ENCODE measurements around the gene CARS1. TPM values are rescaled to one million over a fixed set of nuclear protein-coding genes. Genes with fewer than 3 reads are reported as not detected.

The CARS1 gene
- total and polyA plus RNA-seq, 2 of the 8 experiments (the other 6 are each of a cell fraction or from before 2014, with no cell fraction given): 44.1 to 100 TPM

GRCh38 chr11:3018596-3018995 is 38.6 kb downstream of the CARS1 start:
- Histone ChIP-seq H3K36me3 (ENCODE audit: control insufficient read depth in 2 of 4, insufficient read depth in 4 of 4, low read length in 3 of 4) (peaks cover 33 to 62% (median 48%) of the 10 kb centered on the region in 4 experiments), H3K56ac (replicated peaks; ENCODE audit: insufficient read length, low read depth, low read length) (no peak overlapping the region), H3K4me3 (ENCODE audit: extremely low read depth in 1 of 4, insufficient read depth in 2 of 4, low read depth in 3 of 4, low read length in 4 of 4) (no peak overlapping the region), H3K4me2 (ENCODE audit: insufficient read depth in 1 of 2, low read depth in 2 of 2, low read length in 2 of 2) (no peak overlapping the region), H2AFZ (ENCODE audit: low read length) (no peak overlapping the region), H3K27me3 (replicated peaks in 1 of 4; ENCODE audit: control insufficient read depth in 3 of 4, extremely low read depth in 1 of 4, insufficient read depth in 3 of 4, low read length in 3 of 4) (no peaks in the 10 kb centered on the region), H2BK15ac (ENCODE audit: low read length) (no peak overlapping the region), H2BK120ac (replicated peaks; ENCODE audit: low read depth, low read length) (no peak overlapping the region), H2BK12ac (ENCODE audit: low read depth, low read length) (no peak overlapping the region), H3K9me3 (ENCODE audit: insufficient read depth in 2 of 2, low read depth in 1 of 2, low read length in 1 of 2) (no peaks in the 10 kb centered on the region), H3K23ac (ENCODE audit: insufficient read length) (no peak overlapping the region), H3K79me2 (ENCODE audit: control insufficient read depth in 1 of 2, insufficient read depth in 2 of 2, low read length in 2 of 2) (no peaks in the 10 kb centered on the region), H4K20me1 (replicated peaks in 1 of 2; ENCODE audit: control insufficient read depth in 1 of 2, insufficient read depth in 2 of 2, low read length in 2 of 2) (peaks cover 2 to 20% of the 10 kb centered on the region in 2 experiments), H2BK20ac (ENCODE audit: low read length) (no peak overlapping the region), H4K91ac (replicated peaks; ENCODE audit: insufficient read length, low read length) (no peak overlapping the region), H3K18ac (ENCODE audit: extremely low read depth, low read length) (no peak overlapping the region), H3K27ac (ENCODE audit: low read depth, low read length) (no peak overlapping the region), H3K4me1 (replicated peaks in 1 of 4; ENCODE audit: control insufficient read depth in 3 of 4, insufficient read depth in 4 of 4, low read length in 3 of 4) (no peaks in the 10 kb centered on the region), H3K79me1 (ENCODE audit: low read depth, low read length) (no peaks in the 10 kb centered on the region), H4K5ac (ENCODE audit: insufficient read length, low read depth, low read length) (no peak overlapping the region), H3K4ac (replicated peaks; ENCODE audit: insufficient read length, low read depth, low read length) (no peak overlapping the region), H3K23me2 (ENCODE audit: low read depth, low read length) (no peaks in the 10 kb centered on the region), H2BK5ac (ENCODE audit: low read depth, low read length) (no peak overlapping the region), H2AK5ac (ENCODE audit: low read depth, low read length) (no peak overlapping the region), H3K9ac (replicated peaks in 1 of 4; ENCODE audit: extremely low read depth in 1 of 4, low read depth in 3 of 4, low read length in 3 of 4) (no peak overlapping the region), H3K14ac (ENCODE audit: insufficient read length) (no peak overlapping the region), H4K8ac (ENCODE audit: extremely low read depth, insufficient read depth, low read length) (no peak overlapping the region)
- WGBS, 2 experiments (ENCODE audit: extremely low coverage in 1 of 2, insufficient coverage in 1 of 2, insufficient read length in 1 of 2, insufficient replicate concordance in 2 of 2, low coverage in 1 of 2, low lambda C conversion rate in 2 of 2, missing lambda C conversion rate in 1 of 2): 80% methylated on average over 5 of the region's 5 CpGs; no CpG with 5 or more reads in 1 of the 2 experiments
- DNase-seq (ENCODE audit: low read depth in 1 of 2, low spot score in 2 of 2): no peak
- FAIRE-seq: no peak
- POLR2A ChIA-PET (ENCODE audit: partially characterized antibody): no interaction called here
- TF ChIP-seq CTBP2 (IDR thresholded peaks at IDR 0.05; ENCODE audit: borderline replicate concordance, insufficient read depth, insufficient read length, low read length) (no peak), RBBP5 (IDR thresholded peaks at IDR 0.05; ENCODE audit: borderline replicate concordance, low read depth, low read length) (no peak), MAFK (IDR thresholded peaks at IDR 0.05; ENCODE audit: low read depth, low read length) (no peak), BACH1 (IDR thresholded peaks at IDR 0.05; ENCODE audit: low read length) (no peak), TAF7 (optimal IDR thresholded peaks at IDR 0.05; ENCODE audit: borderline replicate concordance, low read depth, low read length) (no peak)
- CTCF ChIA-PET (ENCODE audit: partially characterized antibody): interaction anchor here (3.6 to 9.2 kb wide), 2 partner anchors 17 kb away, joined by 13 to 66 read pairs; no protein-coding TSS in a partner anchor
